IPS-18a (cell line): ENCODE measurements around the gene CROCC.
A peak's percentile ranks its signal among the peaks of the same experiment; 100 is the strongest.
"Not testable (repeated sequence)": the region's sequence is repeated elsewhere in the genome, so short reads cannot be mapped to it uniquely, and the experiment has no call there.

ENCODE experiments used
- H3K27ac ChIP-seq: one replicate; pipeline ENCODE4 v1.5.1; 2013; ENCODE audit warnings: low read length
- H3K27me3 ChIP-seq: one replicate; pipeline ENCODE4 v1.6.1; 2013; ENCODE audit warnings: mild to moderate bottlenecking, low read length; ENCODE audit not compliant: control insufficient read depth, insufficient read depth
- H3K36me3 ChIP-seq: one replicate; pipeline ENCODE4 v1.6.1; 2013; ENCODE audit warnings: low read depth, low read length; ENCODE audit not compliant: control insufficient read depth
- H3K4me1 ChIP-seq: one replicate; pipeline ENCODE4 v1.6.1; 2013; ENCODE audit warnings: low read depth, low read length; ENCODE audit not compliant: control insufficient read depth
- H3K4me3 ChIP-seq: one replicate; pipeline ENCODE4 v1.5.1; 2013; ENCODE audit warnings: low read length
- H3K9ac ChIP-seq: one replicate; pipeline ENCODE4 v1.6.1; 2013; ENCODE audit warnings: mild to moderate bottlenecking, low read length, moderate library complexity
- H3K9me3 ChIP-seq: one replicate; pipeline ENCODE4 v1.6.1; 2013; ENCODE audit warnings: low read depth, low read length; ENCODE audit not compliant: control insufficient read depth

The CROCC gene

DNA sequence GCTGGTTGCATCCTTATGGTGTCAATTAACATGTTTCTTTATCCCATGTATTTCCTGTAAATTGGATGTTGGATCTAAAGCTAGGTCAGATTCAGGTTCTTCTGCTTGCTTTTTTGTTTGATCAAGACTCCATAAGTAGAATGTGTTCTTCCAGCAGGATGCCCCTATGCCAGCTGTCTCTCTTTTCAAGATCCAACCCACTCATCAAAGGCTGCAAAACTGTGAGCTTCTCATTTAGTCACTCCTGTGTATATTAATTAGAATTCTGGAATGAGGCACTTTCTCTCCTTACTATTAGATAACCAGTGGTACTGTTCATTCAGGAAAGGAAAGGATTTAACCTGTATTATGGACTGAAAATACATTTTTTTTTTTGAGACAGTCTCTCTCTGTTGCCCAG, 12.2 kb downstream of the CROCC start:
- H3K4me3 ChIP-seq, H3K27ac ChIP-seq, H3K9me3 ChIP-seq, H3K27me3 ChIP-seq, H3K4me1 ChIP-seq, H3K9ac ChIP-seq: not testable (repeated sequence)
- peaks cover 36% of the 10 kb centered on the region for H3K36me3 ChIP-seq

DNA sequence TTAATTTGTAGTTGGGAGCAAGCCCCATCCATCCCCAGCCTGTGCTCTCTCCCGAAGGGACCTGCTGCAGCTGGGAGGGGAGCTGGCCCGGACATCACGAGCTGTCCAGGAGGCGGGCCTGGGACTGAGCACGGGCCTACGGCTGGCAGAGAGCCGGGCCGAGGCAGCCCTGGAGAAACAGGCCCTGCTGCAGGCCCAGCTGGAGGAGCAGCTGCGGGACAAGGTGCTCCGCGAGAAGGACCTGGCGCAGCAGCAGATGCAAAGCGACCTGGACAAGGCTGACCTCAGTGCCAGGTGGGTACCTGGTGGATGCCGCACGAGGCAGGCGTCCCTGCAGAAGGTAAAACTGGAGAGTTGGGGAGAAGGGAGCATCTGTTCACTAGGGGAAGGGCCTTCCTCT, 14.8 kb downstream of the CROCC start:
- not testable (repeated sequence) for H3K27ac ChIP-seq, H3K4me1 ChIP-seq, H3K27me3 ChIP-seq, H3K9ac ChIP-seq, H3K9me3 ChIP-seq, H3K4me3 ChIP-seq
- H3K36me3 ChIP-seq, result peaks cover 27% of the 10 kb centered on the region

DNA sequence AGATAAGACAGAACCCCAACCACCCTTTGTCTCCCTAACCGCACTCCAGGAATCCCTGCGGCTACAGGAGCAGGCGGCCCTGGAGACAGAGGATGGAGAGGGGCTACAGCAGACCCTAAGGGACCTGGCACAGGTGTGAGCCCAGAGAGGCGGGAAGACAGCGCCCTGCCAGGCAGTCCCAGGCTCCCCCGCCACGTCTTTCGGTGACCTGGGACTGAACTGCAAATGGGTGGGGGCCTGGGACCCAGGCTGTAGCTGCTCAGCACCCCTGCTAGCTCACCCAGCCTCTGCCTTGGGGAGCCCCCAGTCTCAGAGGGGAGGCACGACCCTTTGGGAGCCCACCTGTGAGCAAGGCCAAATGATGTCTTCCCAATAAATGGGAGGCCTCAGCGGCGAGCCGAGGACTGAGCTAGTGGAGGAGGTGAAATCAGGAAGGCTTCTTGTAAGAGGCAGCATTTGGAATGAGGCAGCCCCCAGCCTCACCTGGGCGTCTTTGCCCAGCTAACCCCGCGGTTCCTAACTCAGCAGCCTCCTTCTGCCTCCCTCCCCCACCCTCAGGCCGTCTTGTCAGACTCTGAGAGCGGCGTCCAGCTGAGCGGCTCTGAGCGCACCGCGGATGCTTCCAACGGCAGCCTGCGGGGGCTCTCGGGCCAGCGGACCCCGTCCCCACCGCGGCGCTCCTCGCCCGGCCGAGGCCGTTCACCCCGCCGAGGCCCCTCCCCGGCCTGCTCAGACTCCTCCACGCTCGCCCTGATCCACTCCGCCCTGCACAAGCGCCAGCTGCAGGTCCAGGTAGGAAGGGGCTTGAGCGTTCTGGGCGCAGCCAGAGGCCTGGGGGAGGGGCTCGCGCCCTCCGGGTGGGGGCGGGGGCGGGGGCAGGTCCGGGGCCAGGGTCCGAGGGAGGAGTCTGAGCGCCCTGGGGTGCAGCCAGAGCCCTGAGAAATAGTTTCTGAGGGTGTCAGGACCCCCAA, 16.9 kb downstream of the CROCC start:
- Histone ChIP-seq H3K9me3 (no peaks in the 10 kb centered on the region), H3K9ac (peak overlapping the region; percentile 36), H3K4me1 (peaks cover 8% of the 10 kb centered on the region), H3K36me3 (peaks cover 38% of the 10 kb centered on the region), H3K4me3 (peak overlapping the region; percentile 44), H3K27me3 (no peaks in the 10 kb centered on the region), H3K27ac (no peak overlapping the region)

DNA sequence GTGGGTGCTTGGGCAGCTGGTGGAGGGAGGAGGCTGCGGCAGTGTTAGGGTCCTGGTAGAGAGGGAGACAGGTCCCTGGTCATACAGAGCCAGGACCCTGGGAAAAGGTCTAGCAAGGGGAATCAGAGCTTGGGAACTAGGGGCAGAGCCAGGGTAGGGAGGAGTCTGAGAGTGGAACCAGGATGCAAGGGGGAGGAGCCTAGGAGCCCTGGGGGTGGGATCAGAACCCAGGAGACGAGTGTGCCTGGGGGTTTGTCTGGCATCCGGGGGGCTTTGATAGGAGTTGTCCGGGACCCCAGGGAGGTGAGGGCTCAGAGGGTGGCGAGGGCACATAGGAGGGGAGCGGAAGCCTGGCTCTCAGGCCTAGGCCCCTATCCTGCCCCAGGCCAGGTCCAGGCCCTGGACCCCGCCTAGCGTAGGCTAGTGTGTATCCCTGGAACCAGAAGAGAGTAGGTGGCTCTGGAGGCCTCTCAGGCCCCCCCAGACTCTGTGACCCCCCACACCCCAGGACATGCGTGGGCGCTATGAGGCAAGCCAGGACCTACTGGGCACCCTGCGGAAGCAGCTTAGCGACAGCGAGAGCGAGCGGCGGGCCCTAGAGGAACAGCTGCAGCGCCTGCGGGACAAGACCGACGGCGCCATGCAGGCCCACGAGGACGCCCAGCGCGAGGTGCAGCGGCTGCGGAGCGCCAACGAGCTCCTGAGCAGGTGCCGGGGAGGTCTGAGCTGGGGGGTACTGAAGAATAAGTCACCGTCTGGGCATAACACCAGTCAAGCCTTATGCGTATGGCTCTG, 17.9 kb downstream of the CROCC start:
- H3K4me1 ChIP-seq, H3K27ac ChIP-seq, H3K9me3 ChIP-seq, H3K4me3 ChIP-seq, H3K27me3 ChIP-seq, H3K9ac ChIP-seq: not testable (repeated sequence)
- peaks cover 35% of the 10 kb centered on the region for H3K36me3 ChIP-seq

DNA sequence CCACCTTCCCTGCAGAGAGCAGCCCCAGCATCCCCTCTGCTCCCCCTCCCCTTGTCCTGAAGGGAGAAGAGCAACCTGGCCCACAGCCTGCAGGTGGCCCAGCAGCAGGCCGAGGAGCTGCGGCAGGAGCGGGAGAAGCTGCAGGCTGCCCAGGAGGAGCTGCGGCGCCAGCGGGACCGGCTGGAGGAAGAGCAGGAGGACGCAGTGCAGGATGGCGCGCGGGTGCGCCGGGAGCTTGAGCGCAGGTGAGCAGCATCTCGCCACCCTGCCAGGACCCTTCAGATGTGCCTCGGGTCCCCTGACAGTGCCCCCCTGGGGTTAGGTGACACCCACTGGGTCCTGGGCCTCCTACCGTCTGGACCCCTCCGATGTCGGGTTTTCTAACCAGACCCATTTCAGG, 22.3 kb downstream of the CROCC start:
- Histone ChIP-seq H3K36me3 (peaks cover 30% of the 10 kb centered on the region), H3K4me3 (no peak overlapping the region), H3K27me3 (no peaks in the 10 kb centered on the region), H3K4me1 (no peaks in the 10 kb centered on the region), H3K9ac (no peak overlapping the region), H3K27ac (no peak overlapping the region), H3K9me3 (no peaks in the 10 kb centered on the region)

DNA sequence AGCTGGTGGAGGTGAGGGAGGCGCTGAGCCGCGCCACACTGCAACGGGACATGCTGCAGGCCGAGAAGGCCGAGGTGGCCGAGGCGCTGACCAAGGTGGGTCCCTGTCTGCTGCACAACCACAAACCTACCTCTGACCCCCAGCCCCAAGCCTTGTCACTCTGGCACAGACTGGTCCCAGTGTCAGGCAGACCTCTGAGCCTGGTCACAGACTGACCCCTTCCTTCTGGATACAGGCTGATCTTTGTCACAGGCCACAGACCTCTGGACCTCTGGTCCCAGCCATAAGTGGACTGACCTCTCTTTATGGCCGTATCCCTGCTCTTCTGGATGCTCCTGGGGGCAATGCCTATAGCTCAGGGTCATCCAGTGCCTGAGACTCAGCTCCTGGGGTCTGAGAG, 23.8 kb downstream of the CROCC start:
- H3K4me1 ChIP-seq, H3K27ac ChIP-seq, H3K9ac ChIP-seq, H3K27me3 ChIP-seq, H3K4me3 ChIP-seq, H3K9me3 ChIP-seq: not testable (repeated sequence)
- peaks cover 30% of the 10 kb centered on the region for H3K36me3 ChIP-seq

DNA sequence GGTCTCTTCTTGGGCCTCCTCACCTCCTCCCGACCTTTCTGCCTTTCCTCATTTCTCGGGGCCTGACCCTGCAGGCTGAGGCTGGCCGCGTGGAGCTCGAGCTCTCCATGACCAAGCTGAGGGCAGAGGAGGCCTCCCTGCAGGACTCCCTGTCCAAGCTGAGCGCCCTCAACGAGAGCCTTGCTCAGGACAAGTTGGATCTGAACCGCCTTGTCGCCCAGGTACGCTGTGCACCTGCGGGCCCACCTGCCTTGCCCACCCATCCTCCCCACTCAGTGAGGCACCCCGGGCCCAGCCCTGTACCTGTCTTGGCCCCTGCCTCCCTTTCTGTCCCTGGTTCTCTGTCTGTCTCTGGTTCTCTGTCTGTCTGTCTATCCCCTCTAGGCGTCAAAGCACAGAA, 24.5 kb downstream of the CROCC start:
- H3K4me1 ChIP-seq, H3K9me3 ChIP-seq, H3K27me3 ChIP-seq, H3K9ac ChIP-seq, H3K27ac ChIP-seq, H3K4me3 ChIP-seq: not testable (repeated sequence)
- peaks cover 28% of the 10 kb centered on the region for H3K36me3 ChIP-seq

DNA sequence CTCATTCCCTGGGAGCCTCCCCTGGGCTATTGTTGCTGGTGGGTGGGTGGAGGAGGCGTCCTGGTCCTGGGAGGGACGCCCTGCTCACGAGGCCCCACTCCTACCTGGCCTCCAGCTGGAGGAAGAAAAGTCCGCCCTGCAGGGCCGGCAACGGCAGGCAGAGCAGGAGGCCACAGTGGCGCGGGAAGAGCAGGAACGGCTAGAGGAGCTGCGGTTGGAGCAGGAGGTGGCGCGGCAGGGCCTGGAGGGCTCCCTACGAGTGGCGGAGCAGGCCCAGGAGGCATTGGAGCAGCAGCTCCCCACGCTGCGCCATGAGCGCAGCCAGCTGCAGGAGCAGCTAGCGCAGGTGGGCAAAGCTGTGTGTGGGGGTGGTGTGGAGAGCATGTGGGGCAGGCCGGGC, 24.9 kb downstream of the CROCC start:
- Histone ChIP-seq H3K4me1 (no peaks in the 10 kb centered on the region), H3K9ac (no peak overlapping the region), H3K36me3 (peaks cover 27% of the 10 kb centered on the region), H3K27ac (no peak overlapping the region), H3K27me3 (no peaks in the 10 kb centered on the region), H3K9me3 (no peaks in the 10 kb centered on the region), H3K4me3 (no peak overlapping the region)

DNA sequence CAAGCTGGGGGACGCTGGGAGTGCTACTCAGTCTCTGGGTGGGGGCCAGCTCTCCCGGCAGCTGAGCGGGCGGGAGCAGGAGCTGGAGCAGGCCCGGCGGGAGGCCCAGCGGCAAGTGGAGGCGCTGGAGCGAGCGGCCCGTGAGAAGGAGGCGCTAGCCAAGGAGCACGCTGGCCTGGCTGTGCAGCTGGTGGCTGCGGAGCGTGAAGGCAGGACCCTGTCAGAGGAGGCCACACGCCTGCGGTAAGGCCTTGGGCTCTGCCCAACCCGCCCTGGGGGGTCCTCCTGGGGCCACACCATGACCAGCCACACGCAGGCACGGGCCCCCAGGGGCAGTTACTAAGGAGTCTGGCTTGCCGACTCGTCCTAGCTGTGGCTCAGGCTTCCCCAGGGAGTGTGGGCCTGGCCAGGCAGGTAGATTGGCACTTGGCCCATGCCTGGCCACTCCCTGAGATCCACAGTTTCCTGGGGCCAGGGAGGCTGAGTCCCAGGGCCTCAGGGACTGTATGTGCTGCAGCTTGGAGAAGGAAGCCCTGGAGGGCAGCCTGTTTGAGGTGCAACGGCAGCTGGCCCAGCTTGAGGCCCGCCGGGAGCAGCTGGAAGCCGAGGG, 26.7 kb downstream of the CROCC start:
- not testable (repeated sequence) for H3K4me3 ChIP-seq, H3K9ac ChIP-seq, H3K4me1 ChIP-seq, H3K9me3 ChIP-seq, H3K27me3 ChIP-seq, H3K27ac ChIP-seq
- peaks cover 17% of the 10 kb centered on the region for H3K36me3 ChIP-seq

DNA sequence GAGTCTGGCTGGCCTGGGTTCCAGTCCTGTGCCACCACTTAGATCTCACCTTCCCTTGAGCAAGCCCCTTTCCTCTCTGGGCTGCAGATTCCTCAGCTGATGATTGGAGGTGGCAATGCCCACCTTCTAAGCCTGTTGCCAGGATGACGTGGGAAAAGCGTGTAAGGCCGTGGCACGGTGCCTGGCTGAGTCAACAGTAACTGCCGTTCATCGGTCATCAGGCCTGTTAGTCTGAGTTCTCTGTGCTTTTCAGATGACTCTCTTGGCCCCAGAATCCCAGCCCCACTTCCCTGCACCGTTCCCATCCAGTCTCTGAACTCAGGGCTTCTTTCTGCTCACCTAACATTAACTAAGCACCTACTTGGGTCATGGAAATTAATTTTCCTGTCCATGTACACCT, 27.3 kb downstream of the CROCC start:
- H3K9ac ChIP-seq, H3K9me3 ChIP-seq, H3K27me3 ChIP-seq, H3K4me3 ChIP-seq, H3K27ac ChIP-seq, H3K4me1 ChIP-seq: not testable (repeated sequence)
- peaks cover 13% of the 10 kb centered on the region for H3K36me3 ChIP-seq

DNA sequence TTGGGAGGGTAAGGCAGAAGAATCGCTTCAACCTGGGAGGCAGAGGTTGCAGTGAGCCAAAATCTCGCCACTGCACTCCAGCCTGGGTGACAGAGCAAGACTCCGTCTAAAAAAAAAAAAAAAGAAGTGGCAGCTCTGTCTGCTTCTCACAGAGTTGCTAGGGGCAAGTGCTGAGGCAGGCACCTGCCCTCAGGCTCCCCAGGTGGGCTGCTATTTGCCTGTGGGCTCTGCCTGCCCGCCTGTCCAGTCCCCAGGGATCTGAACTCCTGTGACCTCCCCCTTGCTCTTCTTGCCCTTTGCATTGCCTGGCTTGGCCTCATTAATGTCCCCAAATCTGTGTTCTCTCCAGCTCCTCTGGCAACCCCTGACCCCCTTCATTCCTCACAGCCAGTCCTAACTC, 30.6 kb downstream of the CROCC start:
- not testable (repeated sequence) for H3K9ac ChIP-seq, H3K9me3 ChIP-seq, H3K27me3 ChIP-seq, H3K4me1 ChIP-seq, H3K27ac ChIP-seq, H3K4me3 ChIP-seq
- peaks cover 24% of the 10 kb centered on the region for H3K36me3 ChIP-seq
